Right ventricle myocardium superior (tissue), 1 donor: ENCODE results near the gene C12orf76. TPM values are rescaled to one million over a fixed set of nuclear protein-coding genes. Genes with fewer than 3 reads are reported as not detected.
A peak's percentile ranks its signal among the peaks of the same experiment; 100 is the strongest.
"Not testable (repeated sequence)": the region's sequence is repeated elsewhere in the genome, so short reads cannot be mapped to it uniquely, and the experiment has no call there.

Experiments
- ATAC-seq: fragments of 200-7000 bp; cut with Tn5 transposase; one replicate; pipeline ENCODE4 v1.9.1; 2020; ENCODE audit warnings: mild to moderate bottlenecking; ENCODE audit not compliant: poor library complexity
- DNase-seq: peaks from one replicate; pipeline ENCODE4 v3.0.0-alpha.2; 2020
- intact Hi-C: fragments of 100-400 bp; cut with DNase I; formaldehyde crosslinking; loops from one replicate; pipeline ENCODE4 v1.11.2; 2022
- total RNA-seq: library from RNA; stranded (reverse); fragmentation: NEBNext Ultra II Directional; extraction: Animal tissue kit (Norgen Biotek cat#: 25700); gene quantifications from one replicate; pipeline ENCODE4 v1.2.1, GENCODE V29; 2021
- donor health status: DM: no; HTN: yes; CAD: no; lungs with severe emphysema.

C12orf76 gene
- total RNA-seq, 1 donor from 2014 or later, result 6.7 TPM

- intact Hi-C loops, result no loop called here
- ATAC-seq, result no peak
These were observed 20.3 kb upstream of the C12orf76 start for GRCh38 chr12:110068654-110069053.

GRCh38 chr12:110068115-110068514 lies 19.8 kb upstream of the C12orf76 start:
- intact Hi-C loops, result not testable (repeated sequence)

More at GRCh38 chr12:110068654-110069053, 20.3 kb upstream of the C12orf76 start:
- no peak for DNase-seq

GRCh38 chr12:110067531-110067930 lies 19.2 kb upstream of the C12orf76 start:
- ATAC-seq, result no peak
- DNase-seq, result no peak
- intact Hi-C loops, result no loop called here

More at GRCh38 chr12:110068115-110068514, 19.8 kb upstream of the C12orf76 start:
- not testable (repeated sequence) for ATAC-seq, DNase-seq

GRCh38 chr12:110065540-110065939 lies 17.2 kb upstream of the C12orf76 start:
- DNase-seq (no peak), ATAC-seq (no peak)
- intact Hi-C loops, result no loop called here

GRCh38 chr12:110062241-110062640 lies 13.9 kb upstream of the C12orf76 start:
- intact Hi-C loops, result no loop called here
- DNase-seq (no peak), ATAC-seq (no peak)

- intact Hi-C loops, result no loop called here
- DNase-seq (no peak), ATAC-seq (no peak)
These were observed 11.3 kb upstream of the C12orf76 start for GRCh38 chr12:110059651-110060000.

- intact Hi-C loops, result no loop called here
- no peak for ATAC-seq
- DNase-seq, result no peak
These were observed 10.7 kb upstream of the C12orf76 start for GRCh38 chr12:110058875-110059615.

GRCh38 chr12:110056643-110057042 lies 8.3 kb upstream of the C12orf76 start:
- intact Hi-C loops, DNase-seq, ATAC-seq: not testable (repeated sequence)

- ATAC-seq, DNase-seq, intact Hi-C loops: not testable (repeated sequence)
These were observed 7.3 kb upstream of the C12orf76 start for GRCh38 chr12:110055375-110056352.

- ATAC-seq, result no peak
- no peak for DNase-seq
- intact Hi-C loops, result no loop called here
These were observed 2.6 kb upstream of the C12orf76 start for GRCh38 chr12:110050927-110051326.

GRCh38 chr12:110049666-110050065 lies 1.3 kb upstream of the C12orf76 start:
- DNase-seq, ATAC-seq, intact Hi-C loops: not testable (repeated sequence)

- ATAC-seq, DNase-seq, intact Hi-C loops: not testable (repeated sequence)
These were observed 712 bp upstream of the C12orf76 start for GRCh38 chr12:110049034-110049433.

- ATAC-seq, result no peak
- intact Hi-C loops, result no loop called here
- no peak for DNase-seq
These were observed 903 bp downstream of the C12orf76 start for GRCh38 chr12:110047297-110047940.

GRCh38 chr12:110046451-110047187 lies 1.7 kb downstream of the C12orf76 start:
- DNase-seq (no peak), ATAC-seq (no peak)
- intact Hi-C loops, result no loop called here

- ATAC-seq (peak; percentile 86), DNase-seq (peak; percentile 51)
- intact Hi-C loops, result no loop called here
These were observed 6.1 kb downstream of the C12orf76 start for GRCh38 chr12:110042264-110042663.

GRCh38 chr12:110039085-110039807 lies 9.1 kb downstream of the C12orf76 start:
- ATAC-seq, result no peak
- no peak for DNase-seq
- intact Hi-C loops, result no loop called here

- ATAC-seq, result no peak
- DNase-seq, result no peak
- intact Hi-C loops, result no loop called here
These were observed 9.6 kb downstream of the C12orf76 start for GRCh38 chr12:110038741-110039084.

- peak; percentile 9 for ATAC-seq
- intact Hi-C loops, result no loop called here
- no peak for DNase-seq
These were observed 11.0 kb downstream of the C12orf76 start for GRCh38 chr12:110037315-110037714.
